Measurements from ENCODE around the gene FAM25A. TPM values are rescaled to one million over a fixed set of nuclear protein-coding genes. Genes with fewer than 3 reads are reported as not detected.
"Not testable (repeated sequence)": the region's sequence is repeated elsewhere in the genome, so short reads cannot be mapped to it uniquely, and the experiment has no call there.

FAM25A gene
- total RNA-seq, 1 donor from 2014 or later: not detected

GRCh38 chr10:87013528-87013927 lies 6.6 kb upstream of the FAM25A start:
- not testable (repeated sequence) for H3K27me3 Mint-ChIP-seq (ENCODE audit: low read depth); H3K4me3 Mint-ChIP-seq; H3K9me3 Mint-ChIP-seq; DNase-seq (ENCODE audit: low read depth, low spot score); H3K27ac Mint-ChIP-seq (ENCODE audit: unreplicated experiment); H3K4me1 Mint-ChIP-seq; H3K36me3 Mint-ChIP-seq (ENCODE audit: low read depth)

GRCh38 chr10:87014986-87015716 lies 4.9 kb upstream of the FAM25A start:
- not testable (repeated sequence) for H3K4me1 Mint-ChIP-seq; H3K36me3 Mint-ChIP-seq (ENCODE audit: low read depth); DNase-seq (ENCODE audit: low read depth, low spot score); H3K9me3 Mint-ChIP-seq; H3K4me3 Mint-ChIP-seq; H3K27ac Mint-ChIP-seq (ENCODE audit: unreplicated experiment); H3K27me3 Mint-ChIP-seq (ENCODE audit: low read depth)

- H3K36me3 Mint-ChIP-seq (ENCODE audit: low read depth); H3K27ac Mint-ChIP-seq (ENCODE audit: unreplicated experiment); H3K27me3 Mint-ChIP-seq (ENCODE audit: low read depth); H3K4me1 Mint-ChIP-seq; H3K9me3 Mint-ChIP-seq; H3K4me3 Mint-ChIP-seq; DNase-seq (ENCODE audit: low read depth, low spot score): not testable (repeated sequence)
Observed at GRCh38 chr10:87018127-87018526, 2.0 kb upstream of the FAM25A start.

GRCh38 chr10:87019066-87019465 lies 1.0 kb upstream of the FAM25A start:
- H3K27me3 Mint-ChIP-seq (ENCODE audit: low read depth); H3K4me3 Mint-ChIP-seq; H3K36me3 Mint-ChIP-seq (ENCODE audit: low read depth); H3K4me1 Mint-ChIP-seq; H3K9me3 Mint-ChIP-seq; H3K27ac Mint-ChIP-seq (ENCODE audit: unreplicated experiment); DNase-seq (ENCODE audit: low read depth, low spot score): not testable (repeated sequence)

DNA sequence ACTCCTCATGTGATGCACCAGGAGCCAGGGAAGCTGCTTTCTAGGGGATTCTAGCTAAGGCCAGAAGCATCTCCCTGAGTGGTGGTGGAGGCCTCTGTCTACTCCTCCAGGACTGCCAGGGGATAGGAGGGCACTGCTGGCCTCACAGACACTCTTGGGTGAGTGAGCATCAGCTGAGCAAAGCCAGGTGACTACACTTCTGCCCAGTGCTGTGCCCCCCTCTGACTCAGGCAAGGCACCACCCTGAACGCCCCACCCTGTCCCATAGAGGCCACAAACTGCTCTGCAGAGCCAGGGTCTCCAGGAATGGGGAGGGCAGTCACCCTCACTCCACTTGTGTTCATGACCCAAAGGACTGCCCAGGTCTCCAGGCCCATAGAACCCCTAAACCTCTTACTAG lies 590 bp upstream of the FAM25A start:
- H3K36me3 Mint-ChIP-seq (ENCODE audit: low read depth); H3K27ac Mint-ChIP-seq (ENCODE audit: unreplicated experiment); DNase-seq (ENCODE audit: low read depth, low spot score); H3K4me3 Mint-ChIP-seq; H3K27me3 Mint-ChIP-seq (ENCODE audit: low read depth); H3K4me1 Mint-ChIP-seq; H3K9me3 Mint-ChIP-seq: not testable (repeated sequence)

- H3K27ac Mint-ChIP-seq (ENCODE audit: unreplicated experiment); H3K9me3 Mint-ChIP-seq; DNase-seq (ENCODE audit: low read depth, low spot score); H3K36me3 Mint-ChIP-seq (ENCODE audit: low read depth); H3K4me3 Mint-ChIP-seq; H3K27me3 Mint-ChIP-seq (ENCODE audit: low read depth); H3K4me1 Mint-ChIP-seq: not testable (repeated sequence)
Observed at GRCh38 chr10:87025285-87025958, 5.3 kb downstream of the FAM25A start.

DNA sequence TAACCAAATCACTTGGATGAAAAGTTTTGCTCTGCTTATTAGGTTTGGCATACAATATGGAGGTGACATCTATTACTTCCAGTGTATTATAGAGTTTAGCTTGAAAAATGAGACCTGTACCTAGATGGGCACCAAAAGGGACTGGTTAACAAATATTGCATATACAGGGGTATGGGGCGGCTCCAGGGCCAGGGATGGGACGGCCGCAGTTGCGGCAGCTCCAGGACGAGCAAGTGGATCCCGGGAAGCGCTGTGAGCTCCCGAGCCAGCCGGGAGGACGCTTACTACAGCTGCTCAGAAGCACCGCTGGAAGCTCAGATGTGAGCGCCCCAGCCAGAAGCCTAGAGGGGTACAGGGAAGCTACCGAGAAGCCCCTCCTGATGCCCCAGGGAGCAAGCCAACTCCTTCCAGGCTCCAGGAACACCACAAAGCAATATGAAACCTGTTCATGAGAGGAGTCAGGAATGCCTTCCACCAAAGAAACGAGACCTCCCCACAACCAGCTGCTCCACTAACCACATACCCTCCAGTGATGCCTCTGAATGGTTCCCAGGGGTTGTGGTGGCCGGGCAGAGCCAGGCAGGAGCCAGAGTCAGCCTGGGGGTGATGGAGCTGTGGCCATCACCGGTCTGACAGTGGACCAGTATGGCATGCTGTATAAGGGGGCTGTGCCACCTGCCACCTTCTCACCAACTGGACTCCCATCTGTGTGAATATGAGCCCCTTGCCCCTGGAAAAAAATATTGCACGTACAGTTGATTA lies 6.8 kb downstream of the FAM25A start:
- H3K9me3 Mint-ChIP-seq; H3K36me3 Mint-ChIP-seq (ENCODE audit: low read depth); H3K27ac Mint-ChIP-seq (ENCODE audit: unreplicated experiment); H3K27me3 Mint-ChIP-seq (ENCODE audit: low read depth); H3K4me1 Mint-ChIP-seq; H3K4me3 Mint-ChIP-seq; DNase-seq (ENCODE audit: low read depth, low spot score): not testable (repeated sequence)

- DNase-seq (ENCODE audit: low read depth, low spot score); H3K27ac Mint-ChIP-seq (ENCODE audit: unreplicated experiment); H3K4me3 Mint-ChIP-seq; H3K27me3 Mint-ChIP-seq (ENCODE audit: low read depth); H3K36me3 Mint-ChIP-seq (ENCODE audit: low read depth); H3K9me3 Mint-ChIP-seq; H3K4me1 Mint-ChIP-seq: not testable (repeated sequence)
Observed at GRCh38 chr10:87030419-87030818, 10.3 kb downstream of the FAM25A start.

DNA sequence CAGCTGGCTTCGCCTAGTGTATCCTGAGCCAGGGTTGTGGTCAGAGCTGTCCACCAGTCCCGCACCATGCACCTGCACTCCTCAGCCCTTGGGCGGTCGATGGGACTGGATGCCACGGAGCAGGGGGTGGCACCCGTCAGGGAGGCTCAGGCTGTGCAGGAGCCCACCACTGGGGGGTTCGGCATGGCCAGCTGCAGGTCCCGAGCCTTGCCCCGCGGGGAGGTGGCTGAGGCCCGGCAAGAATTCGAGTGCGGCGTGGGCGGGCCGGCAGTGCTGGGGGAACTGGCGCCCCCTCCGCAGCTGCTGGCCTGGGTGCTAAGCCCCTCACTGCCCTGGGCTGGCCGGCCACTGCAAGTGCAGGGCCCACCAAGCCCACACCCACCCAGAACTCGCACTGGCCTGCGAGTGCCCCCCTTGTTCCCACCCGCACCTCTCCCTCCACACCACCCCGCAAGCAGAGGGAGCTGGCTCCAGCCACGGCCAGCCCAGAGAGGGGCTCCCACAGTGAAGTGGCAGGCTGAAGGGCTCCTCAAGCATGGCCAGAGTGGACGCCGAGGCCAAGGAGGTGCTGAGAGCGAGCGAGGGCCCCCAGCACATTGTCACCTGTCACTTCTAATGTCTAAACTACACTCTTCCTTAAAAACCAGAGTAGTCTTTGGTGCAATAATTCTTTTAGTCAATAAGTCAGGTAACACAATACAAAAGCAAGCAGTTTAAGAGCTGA lies 11.0 kb downstream of the FAM25A start:
- H3K4me1 Mint-ChIP-seq: no peaks in the 10 kb centered on the region
- H3K36me3 Mint-ChIP-seq (ENCODE audit: low read depth): no peaks in the 10 kb centered on the region

More for the DNA sequence above, 11.0 kb downstream of the FAM25A start:
- H3K9me3 Mint-ChIP-seq: peaks cover 7% of the 10 kb centered on the region
- no peaks in the 10 kb centered on the region for H3K27me3 Mint-ChIP-seq (ENCODE audit: low read depth)
- no peak overlapping the region for H3K27ac Mint-ChIP-seq (ENCODE audit: unreplicated experiment)
- H3K4me3 Mint-ChIP-seq: no peak overlapping the region
- DNase-seq (ENCODE audit: low read depth, low spot score): no peak
- TF ChIP-seq CTCF (conservative IDR thresholded peaks at IDR 0.05): no peak

Measured in neural crest cell (in vitro differentiated cells).